Calu3 (cell line): Measurements from ENCODE around the gene ERICH3. TPM values are rescaled to one million over a fixed set of nuclear protein-coding genes. Genes with fewer than 3 reads are reported as not detected.

Source experiments
- BruUV-seq: library from RNA; stranded (reverse); fragments of 400-500 nt; replicated peaks from 2 replicates; lab custom pipeline; 2021; lab: Mats Ljungman, UMichigan
- CTCF ChIA-PET: fragments of 300-600 bp; sonication (Branson Sonifier 250); formaldehyde crosslinking; loops from one replicate; lab custom pipeline; 2022; ENCODE audit warnings: antibody characterized with exemption; lab: Charles Lee
- DNase-seq: peaks from one replicate; pipeline ENCODE4 v3.0.0; 2022
- H3K27ac Mint-ChIP-seq: one replicate; pipeline ENCODE4 v1.8.0; 2022; ENCODE audit warnings: mixed read lengths; ENCODE audit not compliant: unreplicated experiment
- H3K27me3 Mint-ChIP-seq: one replicate; pipeline ENCODE4 v1.8.0; 2022; ENCODE audit warnings: mixed read lengths; ENCODE audit not compliant: unreplicated experiment
- H3K36me3 Mint-ChIP-seq: one replicate; pipeline ENCODE4 v1.8.0; 2022; ENCODE audit warnings: mild to moderate bottlenecking, moderate library complexity, mixed read lengths; ENCODE audit not compliant: insufficient read depth, unreplicated experiment
- H3K4me1 Mint-ChIP-seq: one replicate; pipeline ENCODE4 v1.8.0; 2022; ENCODE audit warnings: mild to moderate bottlenecking, low read depth, mixed read lengths; ENCODE audit not compliant: unreplicated experiment
- H3K4me3 Mint-ChIP-seq: one replicate; pipeline ENCODE4 v1.8.0; 2022; ENCODE audit warnings: mild to moderate bottlenecking, low read depth, moderate library complexity, mixed read lengths; ENCODE audit not compliant: unreplicated experiment
- H3K9me3 Mint-ChIP-seq: one replicate; pipeline ENCODE4 v1.8.0; 2022; ENCODE audit warnings: low read depth, mixed read lengths; ENCODE audit not compliant: unreplicated experiment
- CTCF ChIP-seq: fragments of 200-600 bp; IDR thresholded peaks from one replicate; pipeline ENCODE4 v1.8.0; 2022; ENCODE audit warnings: antibody characterized with exemption; ENCODE audit not compliant: unreplicated experiment
- intact Hi-C: fragments of 100-400 bp; cut with micrococcal nuclease; formaldehyde crosslinking; loops from one replicate; pipeline ENCODE4 v1.10.0; 2022; ENCODE audit not compliant: unreplicated experiment
- total RNA-seq: library from RNA; stranded (reverse); gene quantifications from 2 replicates; pipeline ENCODE4 v1.2.3, GENCODE V29; 2022

Gene ERICH3
- total RNA-seq, 1 experiment from 2014 or later: 0.35 TPM

GRCh38 chr1:74703386-74704182 is 30.0 kb upstream of the ERICH3 start:
- H3K4me3 Mint-ChIP-seq: no peak overlapping the region
- CTCF ChIA-PET: no interaction called here

GRCh38 chr1:74699331-74699730 is 25.7 kb upstream of the ERICH3 start:
- intact Hi-C loops: no loop called here
- no peak for DNase-seq
- no TSS peak for BruUV-seq
- Mint-ChIP-seq H3K4me1 (peaks cover 7% of the 10 kb centered on the region), H3K27ac (no peak overlapping the region), H3K27me3 (no peaks in the 10 kb centered on the region), H3K9me3 (no peaks in the 10 kb centered on the region), H3K36me3 (peaks cover 18% of the 10 kb centered on the region), H3K4me3 (no peak overlapping the region)
- CTCF ChIA-PET: no interaction called here
- TF ChIP-seq CTCF: no peak

More at GRCh38 chr1:74703386-74704182, 30.0 kb upstream of the ERICH3 start:
- Mint-ChIP-seq H3K36me3 (peaks cover 31% of the 10 kb centered on the region), H3K4me1 (no peaks in the 10 kb centered on the region), H3K27me3 (no peaks in the 10 kb centered on the region), H3K9me3 (no peaks in the 10 kb centered on the region), H3K27ac (no peak overlapping the region)
- intact Hi-C loops: no loop called here
- no peak for TF ChIP-seq CTCF
- no TSS peak for BruUV-seq
- no peak for DNase-seq

GRCh38 chr1:74697832-74698231 is 24.2 kb upstream of the ERICH3 start:
- CTCF ChIA-PET: no interaction called here
- no TSS peak for BruUV-seq
- intact Hi-C loops: no loop called here

GRCh38 chr1:74693473-74693872 is 19.9 kb upstream of the ERICH3 start:
- Mint-ChIP-seq H3K9me3 (no peaks in the 10 kb centered on the region), H3K36me3 (no peaks in the 10 kb centered on the region), H3K4me1 (peaks cover 18% of the 10 kb centered on the region), H3K4me3 (no peak overlapping the region), H3K27me3 (no peaks in the 10 kb centered on the region), H3K27ac (no peak overlapping the region)
- intact Hi-C loops: no loop called here
- no TSS peak for BruUV-seq
- CTCF ChIA-PET: no interaction called here
- no peak for TF ChIP-seq CTCF
- no peak for DNase-seq

More at GRCh38 chr1:74697832-74698231, 24.2 kb upstream of the ERICH3 start:
- peaks cover 7% of the 10 kb centered on the region for H3K4me1 Mint-ChIP-seq
- H3K9me3 Mint-ChIP-seq: no peaks in the 10 kb centered on the region
- DNase-seq: no peak
- no peak overlapping the region for H3K4me3 Mint-ChIP-seq
- H3K36me3 Mint-ChIP-seq: peaks cover 9% of the 10 kb centered on the region
- no peaks in the 10 kb centered on the region for H3K27me3 Mint-ChIP-seq
- no peak for TF ChIP-seq CTCF
- no peak overlapping the region for H3K27ac Mint-ChIP-seq
